ENCODE results near the gene TMEM154.

DNA sequence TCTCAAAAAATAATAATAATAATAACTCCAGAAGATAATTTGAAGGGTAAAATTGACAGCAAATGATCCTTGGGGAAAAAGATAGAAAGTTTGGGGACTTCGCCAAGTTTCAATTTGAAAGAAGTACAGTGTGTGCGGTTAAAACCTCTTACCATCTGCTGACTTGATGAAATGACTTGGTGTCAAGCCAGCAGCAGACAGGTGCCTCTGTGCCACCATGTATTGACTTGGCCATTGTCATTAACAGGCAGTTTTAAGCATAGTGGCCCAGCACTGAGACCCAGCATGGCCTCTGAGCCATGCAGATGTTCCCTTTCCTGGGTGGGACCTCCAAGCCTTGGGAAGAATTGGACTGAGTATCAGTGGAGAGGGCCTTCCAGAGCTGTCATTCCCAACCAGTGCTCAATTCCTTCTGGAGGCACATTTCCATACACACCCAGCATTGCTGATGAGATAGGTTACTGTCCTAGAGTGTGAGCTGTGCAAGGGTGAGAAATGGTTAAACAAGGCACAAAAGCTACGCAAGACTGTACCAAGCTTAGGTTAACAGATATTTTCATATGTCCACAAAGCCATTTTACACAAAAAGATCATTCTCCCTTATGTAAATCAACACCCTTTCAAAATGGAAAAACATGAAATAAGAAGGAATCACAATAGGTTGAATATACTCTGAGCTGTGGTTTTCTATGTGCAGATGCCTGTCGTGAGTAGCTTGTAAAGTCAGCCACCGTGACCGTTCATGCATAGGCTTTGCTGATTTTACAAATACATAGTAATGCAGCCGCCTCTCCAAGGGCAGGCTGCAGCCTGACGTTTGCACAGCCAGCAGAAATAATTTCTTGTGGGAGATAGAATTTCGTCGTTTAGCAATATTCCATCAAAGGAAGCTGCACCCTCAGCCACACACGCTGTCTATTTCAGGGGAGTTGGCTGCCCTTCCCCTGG is 84.5 kb downstream of the TMEM154 start:
- TF ChIP-seq, protein P1, sequence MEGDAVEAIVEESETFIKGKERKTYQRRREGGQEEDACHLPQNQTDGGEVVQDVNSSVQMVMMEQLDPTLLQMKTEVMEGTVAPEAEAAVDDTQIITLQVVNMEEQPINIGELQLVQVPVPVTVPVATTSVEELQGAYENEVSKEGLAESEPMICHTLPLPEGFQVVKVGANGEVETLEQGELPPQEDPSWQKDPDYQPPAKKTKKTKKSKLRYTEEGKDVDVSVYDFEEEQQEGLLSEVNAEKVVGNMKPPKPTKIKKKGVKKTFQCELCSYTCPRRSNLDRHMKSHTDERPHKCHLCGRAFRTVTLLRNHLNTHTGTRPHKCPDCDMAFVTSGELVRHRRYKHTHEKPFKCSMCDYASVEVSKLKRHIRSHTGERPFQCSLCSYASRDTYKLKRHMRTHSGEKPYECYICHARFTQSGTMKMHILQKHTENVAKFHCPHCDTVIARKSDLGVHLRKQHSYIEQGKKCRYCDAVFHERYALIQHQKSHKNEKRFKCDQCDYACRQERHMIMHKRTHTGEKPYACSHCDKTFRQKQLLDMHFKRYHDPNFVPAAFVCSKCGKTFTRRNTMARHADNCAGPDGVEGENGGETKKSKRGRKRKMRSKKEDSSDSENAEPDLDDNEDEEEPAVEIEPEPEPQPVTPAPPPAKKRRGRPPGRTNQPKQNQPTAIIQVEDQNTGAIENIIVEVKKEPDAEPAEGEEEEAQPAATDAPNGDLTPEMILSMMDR (IDR thresholded peaks at IDR 0.05): no peak
- TF ChIP-seq POLR2A (IDR thresholded peaks at IDR 0.05): no peak
- TF ChIP-seq EP300 (IDR thresholded peaks at IDR 0.05): no peak
- TF ChIP-seq POLR2AphosphoS5 (IDR thresholded peaks at IDR 0.05): no peak
